HCEC 1CT (cell line): Measurements from ENCODE around the gene AGMO.
"Not testable (repeated sequence)": the region's sequence is repeated elsewhere in the genome, so short reads cannot be mapped to it uniquely, and the experiment has no call there.

Experiments used
- DNase-seq: peaks from one replicate; pipeline ENCODE4 v3.0.0-alpha.2; 2017

The AGMO gene

DNA sequence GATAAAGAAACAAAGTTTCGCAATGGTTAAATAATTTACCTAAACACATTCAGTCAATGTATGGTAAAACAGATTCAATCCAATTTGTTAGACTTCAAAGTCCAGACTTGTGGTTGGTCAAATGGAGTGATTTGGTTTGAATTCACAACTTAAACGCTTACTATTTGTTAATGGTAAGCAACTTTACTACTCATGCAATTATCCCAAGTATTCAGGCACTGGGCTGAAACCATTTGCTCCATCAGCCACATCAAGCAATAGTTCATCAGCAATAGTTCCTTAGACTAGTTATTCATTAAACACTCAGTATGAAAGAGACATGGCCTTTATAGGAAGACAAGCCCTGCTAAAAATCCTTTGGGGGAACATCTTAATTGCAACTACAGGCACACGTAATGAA, 253.0 kb downstream of the AGMO start:
- no peak for DNase-seq

DNA sequence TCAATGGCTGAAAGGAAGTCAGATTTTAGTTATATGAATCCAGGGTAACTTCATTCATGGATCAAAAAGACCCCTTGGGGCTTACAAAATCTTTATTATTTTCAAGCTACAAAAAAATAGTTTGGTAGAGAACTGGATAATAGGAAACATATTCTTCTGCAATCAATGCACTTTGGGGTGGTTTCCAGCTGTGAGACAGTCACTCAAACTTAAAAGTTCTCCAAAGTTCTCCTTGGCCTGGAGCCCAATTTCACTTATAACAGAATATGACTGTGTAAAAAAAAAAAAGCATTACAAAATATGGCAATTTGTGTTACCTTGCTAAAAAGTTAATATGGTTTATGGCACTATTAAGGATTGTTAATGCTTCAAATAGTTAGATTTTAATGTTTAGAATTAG, 255.5 kb downstream of the AGMO start:
- no peak for DNase-seq

GRCh38 chr7:15305002-15305600, 256.7 kb downstream of the AGMO start:
- peak; percentile 59 for DNase-seq

GRCh38 chr7:15303357-15303756, 258.5 kb downstream of the AGMO start:
- DNase-seq, result no peak

DNA sequence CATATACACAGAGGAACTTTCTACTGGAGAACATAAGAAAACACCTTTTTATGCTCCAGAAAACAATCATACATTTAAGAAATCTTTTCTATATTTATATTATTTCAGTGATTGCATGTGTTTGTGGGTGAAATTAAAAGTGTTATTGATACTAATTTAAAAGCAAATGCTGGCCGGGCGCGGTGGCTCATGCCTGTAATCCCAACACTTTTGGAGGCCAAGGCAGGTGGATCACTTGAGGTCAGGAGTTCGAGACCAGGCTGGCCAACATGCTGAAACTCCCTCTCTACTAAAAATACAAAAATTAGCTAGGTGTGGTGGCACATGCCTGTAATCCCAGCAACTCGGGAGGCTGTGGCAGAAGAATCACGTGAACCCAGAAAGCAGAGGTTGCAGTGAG, 260.8 kb downstream of the AGMO start:
- DNase-seq, result not testable (repeated sequence)

DNA sequence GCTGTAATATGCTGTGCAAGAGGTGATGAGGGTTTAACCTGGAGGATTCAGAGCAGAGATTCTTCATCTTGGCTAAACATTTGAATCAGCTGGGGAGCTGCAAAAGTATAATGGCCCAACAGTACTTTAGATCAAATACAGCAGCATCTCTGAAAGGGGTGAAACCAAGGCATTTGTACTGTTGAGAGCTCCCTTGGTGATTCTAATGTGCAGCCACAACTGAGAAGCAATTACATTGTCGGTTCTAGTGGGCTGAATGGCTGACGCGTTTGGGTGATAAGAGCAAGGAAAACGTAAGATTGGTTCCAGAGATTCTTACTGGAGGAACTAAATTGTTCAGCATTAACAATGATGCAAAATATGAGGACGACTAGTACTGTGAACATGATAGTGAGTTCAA, 269.7 kb downstream of the AGMO start:
- no peak for DNase-seq

GRCh38 chr7:15291699-15292098, 270.1 kb downstream of the AGMO start:
- DNase-seq, result no peak

DNA sequence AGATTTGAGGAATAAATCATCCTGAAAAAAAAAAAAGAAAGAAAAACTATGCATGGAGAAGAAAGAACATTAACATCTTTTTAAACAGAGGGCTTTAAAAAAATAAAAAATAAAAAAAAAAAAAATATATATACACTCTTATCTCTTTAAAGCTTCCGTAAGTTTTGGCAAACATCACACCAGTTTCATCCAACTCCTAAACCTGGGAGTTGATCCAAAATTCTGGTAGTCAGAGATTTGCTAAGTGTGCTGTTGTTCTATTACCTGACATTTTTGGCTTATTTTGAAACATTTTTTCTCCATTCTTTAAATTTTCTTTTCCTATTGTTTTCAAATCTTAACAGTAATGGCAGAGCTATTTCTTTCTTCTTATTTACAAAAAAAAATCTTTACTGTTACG, 273.1 kb downstream of the AGMO start:
- no peak for DNase-seq

DNA sequence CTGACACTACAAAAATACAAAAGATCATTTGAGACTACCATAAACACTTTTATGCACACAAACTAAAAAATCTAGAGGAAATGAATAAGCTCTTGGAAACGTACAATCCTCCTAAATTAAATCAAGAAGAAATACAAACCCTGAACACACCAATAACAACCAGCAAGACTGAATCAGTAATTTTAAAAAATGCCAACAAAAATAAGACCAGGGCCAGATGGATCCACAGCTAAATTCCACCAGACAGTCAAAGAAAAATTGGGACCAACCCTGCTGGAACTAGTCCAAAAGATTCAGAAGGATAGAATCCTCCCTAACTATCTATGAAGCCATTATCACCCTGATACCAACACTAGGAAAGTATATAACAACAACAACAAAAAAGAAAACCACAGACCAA, 277.4 kb downstream of the AGMO start:
- DNase-seq, result no peak

DNA sequence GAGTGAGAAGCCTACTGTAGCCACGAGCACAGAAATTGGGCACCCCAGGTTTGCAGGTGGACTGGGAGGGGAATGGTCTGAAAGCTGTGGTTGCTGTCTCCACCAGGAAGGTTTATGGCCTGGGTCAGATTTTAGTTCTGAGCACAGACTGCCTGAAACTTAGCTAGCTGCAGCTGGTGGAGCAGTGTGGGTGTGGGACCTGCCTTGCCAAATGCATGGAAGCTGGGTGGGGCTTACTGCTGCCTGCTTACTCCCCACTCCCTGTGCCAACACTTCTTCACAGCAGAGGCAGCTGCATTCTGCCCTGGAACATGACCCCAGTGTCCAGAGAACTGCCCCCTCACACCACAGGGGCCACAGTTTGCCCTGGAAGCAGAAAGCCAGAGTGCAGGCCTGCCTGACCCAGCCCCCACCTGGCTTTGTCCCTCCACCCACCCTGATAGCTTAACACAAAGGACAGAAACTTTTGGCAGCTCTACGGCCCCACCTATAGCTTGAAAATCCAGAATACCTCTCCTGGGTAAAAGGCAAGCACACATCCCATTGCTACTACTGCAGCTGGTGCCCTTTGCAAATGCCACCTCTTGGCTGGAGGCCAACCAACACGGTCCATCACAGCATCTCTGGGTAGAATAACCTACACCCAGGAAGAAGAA, 281.6 kb downstream of the AGMO start:
- DNase-seq, result no peak

DNA sequence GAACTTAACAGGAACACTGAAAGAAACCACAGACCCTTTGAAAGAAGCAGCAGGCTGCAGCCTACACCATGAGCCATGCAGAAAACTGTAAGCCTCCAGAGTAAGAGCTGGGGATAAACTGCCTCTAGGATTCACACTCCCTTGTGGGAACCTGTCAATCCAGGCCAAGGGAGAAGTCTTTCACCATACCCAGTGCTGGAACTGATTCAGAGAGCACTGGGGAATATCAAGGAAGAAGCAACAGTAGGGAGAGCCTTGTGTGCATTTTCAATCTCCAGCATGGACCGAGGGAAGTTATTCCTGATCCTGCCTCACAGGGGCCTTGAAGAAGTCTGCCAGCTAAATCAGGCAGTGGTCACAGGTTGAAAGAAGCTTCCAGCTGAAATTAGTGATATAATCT, 282.2 kb downstream of the AGMO start:
- no peak for DNase-seq

GRCh38 chr7:15257689-15258088, 304.1 kb downstream of the AGMO start:
- no peak for DNase-seq

DNA sequence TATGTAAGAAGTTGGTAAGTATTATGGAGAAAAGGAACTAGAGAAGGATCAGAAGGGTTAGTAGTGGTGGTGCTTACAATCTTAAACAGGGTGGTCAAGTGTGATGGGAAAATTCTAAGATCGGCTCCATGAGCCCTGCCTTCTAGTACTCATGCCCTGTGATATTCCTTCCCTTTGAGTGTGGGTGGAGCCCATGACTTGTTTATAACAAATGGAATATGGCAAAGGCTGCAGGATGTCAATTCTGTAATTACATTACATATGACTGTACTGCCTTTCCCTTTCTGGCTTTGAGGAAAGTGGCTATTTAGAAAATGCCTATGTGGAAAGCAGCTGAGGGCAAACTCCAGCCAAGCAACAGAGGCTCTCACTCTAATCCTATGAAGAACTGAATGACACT, 309.6 kb downstream of the AGMO start:
- DNase-seq, result no peak

DNA sequence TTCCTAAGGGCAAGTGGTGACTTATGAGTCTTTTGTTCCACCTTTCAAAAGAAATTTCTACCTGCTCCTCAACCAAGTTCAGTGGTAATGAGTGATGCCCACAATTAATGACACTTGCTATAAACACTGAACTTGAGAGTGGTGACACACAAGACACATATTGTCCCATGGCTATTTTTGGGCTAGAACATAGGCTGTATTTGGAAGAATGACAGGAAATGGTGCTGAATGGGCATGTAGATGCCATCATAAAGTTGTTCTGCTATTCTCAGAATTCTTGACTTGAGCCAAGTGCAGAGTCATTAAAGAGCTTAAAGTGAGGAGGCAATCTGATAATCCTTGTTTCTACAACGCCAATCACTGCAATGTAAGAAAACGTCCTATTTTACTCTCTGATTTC, 313.3 kb downstream of the AGMO start:
- DNase-seq, result no peak

GRCh38 chr7:15245831-15246230, 316.0 kb downstream of the AGMO start:
- DNase-seq, result no peak

- no peak for DNase-seq
Observed at GRCh38 chr7:15239801-15240200, 322.0 kb downstream of the AGMO start.

GRCh38 chr7:15236952-15237351, 324.9 kb downstream of the AGMO start:
- DNase-seq, result no peak

- no peak for DNase-seq
Observed at GRCh38 chr7:15234431-15234830, 327.4 kb downstream of the AGMO start.

DNA sequence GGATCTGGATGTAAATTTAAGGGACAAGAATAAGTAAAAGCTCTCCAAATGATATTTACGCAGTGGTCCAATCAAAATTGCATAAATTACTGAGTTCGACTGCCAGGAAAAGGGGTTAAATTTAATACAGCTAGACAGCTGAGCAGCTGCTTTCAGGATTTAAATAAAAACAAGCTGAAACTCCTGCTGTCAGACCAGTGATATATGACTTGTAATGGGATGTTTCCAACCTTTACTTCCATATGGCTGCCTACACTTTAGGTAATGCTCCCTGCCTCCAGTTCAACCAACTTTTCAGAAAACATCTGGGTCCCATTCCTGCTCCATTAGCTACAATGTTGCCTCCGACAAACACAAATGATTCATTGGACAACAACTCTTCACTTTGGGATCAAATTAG, 333.0 kb downstream of the AGMO start:
- DNase-seq, result no peak

GRCh38 chr7:15225981-15226380, 335.8 kb downstream of the AGMO start:
- no peak for DNase-seq

GRCh38 chr7:15219758-15220157, 342.1 kb downstream of the AGMO start:
- no peak for DNase-seq

GRCh38 chr7:15218261-15218660, 343.6 kb downstream of the AGMO start:
- DNase-seq, result no peak

DNA sequence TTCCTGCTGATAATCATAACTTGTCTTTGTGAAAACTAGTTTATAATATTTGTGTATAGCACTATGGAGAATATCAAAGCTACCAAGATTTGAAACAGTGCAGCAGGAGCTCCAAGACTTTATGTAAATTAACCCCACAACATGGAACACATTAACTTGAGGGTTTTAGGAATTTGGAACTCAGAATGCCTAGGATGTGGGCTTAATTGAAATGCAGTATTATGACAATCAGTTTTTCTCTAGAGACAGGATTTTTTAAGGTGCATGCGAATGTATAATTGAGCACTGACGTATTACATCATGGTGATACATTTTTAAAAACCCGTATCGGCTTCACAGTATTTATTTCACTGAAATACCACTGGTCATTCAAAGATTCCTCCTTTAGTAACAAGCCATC, 346.2 kb downstream of the AGMO start:
- DNase-seq, result no peak

DNA sequence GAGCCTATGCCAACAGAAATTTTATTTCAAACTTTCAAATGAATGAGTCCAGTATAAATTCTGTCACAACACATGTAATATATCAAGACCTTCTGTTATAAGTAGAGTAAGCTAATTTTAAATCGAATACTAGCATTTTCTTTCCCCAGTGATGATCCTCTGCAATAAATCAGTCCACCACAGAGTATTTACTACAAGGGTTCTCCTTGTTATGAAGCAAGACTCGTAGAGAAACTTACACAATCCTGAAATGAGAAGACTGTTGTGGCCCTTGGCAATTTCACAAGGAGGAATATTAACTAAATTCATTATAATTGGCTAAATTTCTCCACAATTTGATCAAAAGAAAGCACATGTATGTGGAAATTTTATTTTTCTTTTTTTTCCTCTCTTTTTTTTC, 346.8 kb downstream of the AGMO start:
- no peak for DNase-seq

DNA sequence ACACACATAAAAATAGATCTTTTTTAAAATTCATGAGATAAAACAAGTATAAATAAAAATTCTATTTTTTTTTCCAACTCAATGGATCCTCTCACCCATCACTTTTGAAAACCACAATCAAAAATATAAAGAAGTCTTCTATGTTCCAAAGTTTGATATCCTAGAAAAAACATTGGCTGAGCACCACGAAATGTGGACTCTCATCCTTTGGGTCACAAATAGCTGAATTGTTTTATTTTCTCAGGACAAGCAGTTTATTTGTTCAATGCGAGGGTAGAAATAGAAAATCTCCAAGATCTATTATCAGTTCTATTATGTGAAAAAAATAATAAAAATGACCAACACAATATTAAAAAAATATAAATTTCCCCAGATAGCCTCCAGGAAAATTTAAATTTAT, 348.7 kb downstream of the AGMO start:
- DNase-seq, result no peak
